Ishikawa (cell line): Measurements from ENCODE around the gene DHRS1.

Experiments used
- CEBPB ChIP-seq: IDR thresholded peaks from 2 replicates; pipeline ENCODE4 v1.6.1; 2012
- CREB1 ChIP-seq: IDR thresholded peaks from 2 replicates; pipeline ENCODE4 v1.6.1; 2012; ENCODE audit warnings: low read depth
- EGR1 ChIP-seq: IDR thresholded peaks from 2 replicates; pipeline ENCODE4 v1.6.1; 2012
- EP300 ChIP-seq: IDR thresholded peaks from 2 replicates; pipeline ENCODE4 v1.6.1; 2012; ENCODE audit warnings: borderline replicate concordance
- FOXM1 ChIP-seq: IDR thresholded peaks from 2 replicates; pipeline ENCODE4 v1.6.1; 2012; ENCODE audit warnings: low read depth, borderline replicate concordance
- MAX ChIP-seq: IDR thresholded peaks from 2 replicates; pipeline ENCODE4 v1.6.1; 2012
- NFIC ChIP-seq: IDR thresholded peaks from 2 replicates; pipeline ENCODE4 v1.6.1; 2012
- RAD21 ChIP-seq: IDR thresholded peaks from 2 replicates; pipeline ENCODE4 v1.6.1; 2012; ENCODE audit warnings: low read depth
- REST ChIP-seq: IDR thresholded peaks from 2 replicates; pipeline ENCODE4 v1.6.1; 2012; ENCODE audit warnings: low read depth, mild to moderate bottlenecking
- TAF1 ChIP-seq: IDR thresholded peaks from 2 replicates; pipeline ENCODE4 v1.6.1; 2012; ENCODE audit warnings: low read depth, mild to moderate bottlenecking
- TCF12 ChIP-seq: IDR thresholded peaks from 2 replicates; pipeline ENCODE4 v1.6.1; 2012; ENCODE audit warnings: low read depth
- TEAD4 ChIP-seq: IDR thresholded peaks from 2 replicates; pipeline ENCODE4 v1.6.1; 2012
- USF1 ChIP-seq: IDR thresholded peaks from 2 replicates; pipeline ENCODE4 v1.6.1; 2012
- YY1 ChIP-seq: IDR thresholded peaks from 2 replicates; pipeline ENCODE4 v1.6.1; 2012; ENCODE audit warnings: low read depth
- ZBTB7A ChIP-seq: IDR thresholded peaks from 2 replicates; pipeline ENCODE4 v1.6.1; 2012; ENCODE audit warnings: low read depth

The DHRS1 gene

GRCh38 chr14:24284501-24285035, 15.0 kb downstream of the DHRS1 start:
- TF ChIP-seq REST (no peak), YY1 (no peak), ZBTB7A (no peak), NFIC (no peak), EGR1 (no peak), TCF12 (no peak), MAX (no peak), TEAD4 (no peak), CREB1 (no peak), FOXM1 (no peak), RAD21 (no peak), EP300 (no peak)

GRCh38 chr14:24283796-24284460, 15.7 kb downstream of the DHRS1 start:
- TF ChIP-seq CREB1: no peak
- no peak for TF ChIP-seq YY1
- no peak for TF ChIP-seq EGR1
- no peak for TF ChIP-seq CEBPB
- TF ChIP-seq ZBTB7A: no peak
- no peak for TF ChIP-seq REST
- TF ChIP-seq NFIC: no peak

- TF ChIP-seq TEAD4 (no peak), CEBPB (no peak), REST (no peak), USF1 (no peak), ZBTB7A (no peak), TAF1 (no peak), TCF12 (no peak), FOXM1 (no peak), MAX (no peak), YY1 (no peak), EGR1 (no peak), EP300 (no peak), NFIC (no peak), RAD21 (no peak), CREB1 (no peak)
Measured at GRCh38 chr14:24282736-24283135, 16.8 kb downstream of the DHRS1 start.

- no peak for TF ChIP-seq USF1
- TF ChIP-seq TCF12: no peak
- TF ChIP-seq REST: no peak
- no peak for TF ChIP-seq CREB1
- no peak for TF ChIP-seq EGR1
- no peak for TF ChIP-seq CEBPB
Measured at GRCh38 chr14:24281636-24282035, 17.9 kb downstream of the DHRS1 start.
